Aorta (tissue), 5 donors: Measurements from ENCODE around the gene CAMLG. TPM values are rescaled to one million over a fixed set of nuclear protein-coding genes. Genes with fewer than 3 reads are reported as not detected.

Source experiments
- ATAC-seq: fragments of 200-7000 bp; cut with Tn5 transposase; one replicate; pipeline ENCODE4 v1.9.1; 2022; ENCODE audit warnings: moderate library complexity; ENCODE audit not compliant: low FRiP score
- DNase-seq, 2 donors: peaks; one replicate each; pipeline ENCODE4 v3.0.0-alpha.2; 2020
- H3K27ac ChIP-seq, 2 donors: one replicate each; pipeline ENCODE4 v1.5.1; 2013; ENCODE audit warnings: low read length in 2 of 2, mild to moderate bottlenecking in 2 of 2, moderate library complexity in 2 of 2, control low read depth in 1 of 2, inconsistent platforms in 1 of 2, low read depth in 1 of 2
- H3K27me3 ChIP-seq, 2 donors: one replicate each; pipeline ENCODE4 v1.6.1; 2013; ENCODE audit warnings: control low read depth in 1 of 2, low read length in 1 of 2, mild to moderate bottlenecking in 1 of 2, moderate library complexity in 1 of 2; ENCODE audit not compliant: insufficient read depth in 2 of 2, control insufficient read depth in 1 of 2
- H3K36me3 ChIP-seq, 2 donors: one replicate each; pipeline ENCODE4 v1.6.1; 2013; ENCODE audit warnings: control low read depth in 1 of 2, low read length in 1 of 2, mild to moderate bottlenecking in 1 of 2; ENCODE audit not compliant: insufficient read depth in 2 of 2, control insufficient read depth in 1 of 2
- H3K4me1 ChIP-seq, 2 donors: one replicate each; pipeline ENCODE4 v1.6.1; 2013; ENCODE audit warnings: low read length in 2 of 2, control low read depth in 1 of 2, mild to moderate bottlenecking in 1 of 2, moderate library complexity in 1 of 2; ENCODE audit not compliant: insufficient read depth in 2 of 2, control insufficient read depth in 1 of 2
- H3K4me3 ChIP-seq, 2 donors: one replicate each; pipeline ENCODE4 v1.5.1; 2013; ENCODE audit warnings: low read length in 2 of 2, control low read depth in 1 of 2, mild to moderate bottlenecking in 1 of 2
- H3K9me3 ChIP-seq: one replicate; pipeline ENCODE4 v1.6.1; 2013; ENCODE audit warnings: mild to moderate bottlenecking, low read length; ENCODE audit not compliant: control insufficient read depth
- WGBS, 2 donors: extraction: QIAGEN DNeasy Blood & Tissue Kit; methylation state at CpG; one replicate each; pipeline ENCODE4 v1.1.7; 2013; 5-methylcytosine and 5-hydroxymethylcytosine counted together
- intact Hi-C, 2 donors: fragments of 100-400 bp; cut with DNase I; formaldehyde crosslinking; loops; one replicate each; pipeline versions ENCODE4 v1.14.2 to v1.15.0; 2022
- polyA plus RNA-seq, 2 donors: library from polyadenylated mRNA; stranded (reverse); fragments of 200-250 nt; gene quantifications; one replicate each; pipeline ENCODE4 v1.2.3, GENCODE V29; 2013
- total RNA-seq, 2 donors: library from RNA; stranded (reverse); fragmentation: NEBNext Ultra II Directional; extraction: Animal tissue kit (Norgen Biotek cat#: 25700); gene quantifications; one replicate each; pipeline ENCODE4 v1.2.1, GENCODE V29; 2021
- donor health status: healthy with polysubstance abuse.
- donor health status: Bipolar disorder and iron deficiency.
- donor health status: DM: no; HTN: no; CAD: no.
- donor health status: DM: no; HTN: no; CAD: no.
- donor health status: DM: yes; HTN: yes; CAD: no.

CAMLG gene
- total and polyA plus RNA-seq, 4 donors, result 31.2 to 95.9 (median 50.3) TPM

- no peaks in the 10 kb centered on the region for H3K27me3 ChIP-seq
- 95 to 98% methylated on average over 2 of the region's 2 CpGs for WGBS, 2 donors
- intact Hi-C loops, result loop anchor here in 1 of 2 donors (10.0 kb wide), 1 partner anchor 113 kb away; the partner anchor contains the start of gene PCBD2
- ATAC-seq (no peak), DNase-seq (no peak)
- H3K27ac ChIP-seq, result no peak overlapping the region
- peaks cover 3 to 6% of the 10 kb centered on the region in 2 donors for H3K36me3 ChIP-seq
- no peaks in the 10 kb centered on the region for H3K9me3 ChIP-seq
- no peak overlapping the region for H3K4me3 ChIP-seq
- H3K4me1 ChIP-seq, result no peaks in the 10 kb centered on the region
Measured at GRCh38 chr5:134791580-134791979, 53.2 kb downstream of the CAMLG start.

DNA sequence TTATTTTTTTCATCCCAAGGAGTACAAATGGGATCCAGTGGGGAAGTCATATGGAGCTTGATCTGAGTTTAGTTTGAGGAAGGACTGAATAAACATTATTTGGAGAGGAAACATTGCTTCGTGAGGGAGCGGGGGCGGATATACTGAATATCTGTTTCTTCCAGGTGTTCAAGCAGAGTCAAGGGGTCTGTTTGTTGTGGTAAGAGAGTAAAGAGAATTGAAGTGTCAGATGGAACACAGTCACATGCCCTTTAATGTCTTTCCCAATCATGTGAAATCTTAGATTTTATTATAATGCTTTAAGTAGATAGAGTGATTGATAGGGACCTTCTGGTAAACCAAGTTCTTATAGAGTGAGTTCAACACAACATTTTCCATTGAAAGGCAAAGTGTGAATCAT is 53.9 kb downstream of the CAMLG start:
- DNase-seq, result no peak
- intact Hi-C loops, result loop anchor here in 1 of 2 donors (10.0 kb wide), 1 partner anchor 113 kb away; the partner anchor contains the start of gene PCBD2
- Histone ChIP-seq H3K36me3 (peaks cover 3 to 7% of the 10 kb centered on the region in 2 donors), H3K4me1 (no peaks in the 10 kb centered on the region), H3K27me3 (no peaks in the 10 kb centered on the region), H3K9me3 (no peaks in the 10 kb centered on the region), H3K4me3 (no peak overlapping the region), H3K27ac (no peak overlapping the region)
- 90 to 92% methylated on average over 3 of the region's 3 CpGs for WGBS, 2 donors
- no peak for ATAC-seq

- no peak overlapping the region for H3K27ac ChIP-seq
- H3K9me3 ChIP-seq, result no peaks in the 10 kb centered on the region
- 91 to 94% methylated on average over 4 of the region's 4 CpGs for WGBS, 2 donors
- no peak for DNase-seq
- H3K4me1 ChIP-seq, result no peaks in the 10 kb centered on the region
- ATAC-seq, result no peak
- no peak overlapping the region for H3K4me3 ChIP-seq
- intact Hi-C loops, result loop anchor here in 1 of 2 donors (10.0 kb wide), 1 partner anchor 112 kb away; the partner anchor contains the start of gene PCBD2
- no peaks in the 10 kb centered on the region for H3K27me3 ChIP-seq
- peaks cover 3 to 9% of the 10 kb centered on the region in 2 donors for H3K36me3 ChIP-seq
Measured at GRCh38 chr5:134793111-134793510, 54.8 kb downstream of the CAMLG start.

DNA sequence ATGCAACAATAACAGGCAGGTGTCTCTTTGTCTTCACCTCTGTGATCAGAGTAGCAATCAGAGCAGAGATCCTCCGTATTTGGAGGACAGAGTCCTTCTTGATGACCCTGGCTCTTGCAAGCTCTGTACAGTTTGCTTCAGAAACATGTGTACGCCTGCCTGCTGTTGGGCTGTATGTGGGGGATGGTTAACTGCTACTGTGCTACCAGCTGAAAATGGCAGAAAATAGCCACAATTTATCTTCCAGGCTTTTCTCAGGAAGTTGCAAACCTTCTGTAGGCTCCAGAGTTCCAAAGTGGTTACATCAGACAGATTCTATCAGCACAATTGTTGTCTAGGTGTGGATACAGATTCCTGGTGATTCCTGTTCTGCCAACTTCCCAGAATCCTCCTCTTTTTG is 55.7 kb downstream of the CAMLG start:
- Histone ChIP-seq H3K9me3 (no peaks in the 10 kb centered on the region), H3K27me3 (no peaks in the 10 kb centered on the region), H3K27ac (no peak overlapping the region), H3K4me1 (no peaks in the 10 kb centered on the region), H3K4me3 (no peak overlapping the region), H3K36me3 (peaks cover 3 to 9% of the 10 kb centered on the region in 2 donors)
- ATAC-seq (no peak), DNase-seq (no peak)
- intact Hi-C loops, result loop anchor here in 1 of 2 donors (10.0 kb wide), 1 partner anchor 111 kb away; the partner anchor contains the start of gene PCBD2
- WGBS, 2 donors, result 84% methylated on average over 2 of the region's 2 CpGs

- no peaks in the 10 kb centered on the region for H3K9me3 ChIP-seq
- H3K27me3 ChIP-seq, result no peaks in the 10 kb centered on the region
- intact Hi-C loops, result loop anchor here in 1 of 2 donors (10.0 kb wide), 1 partner anchor 110 kb away; the partner anchor contains the start of gene PCBD2
- H3K4me1 ChIP-seq, result no peaks in the 10 kb centered on the region
- H3K27ac ChIP-seq, result no peak overlapping the region
- peaks cover 3 to 9% of the 10 kb centered on the region in 2 donors for H3K36me3 ChIP-seq
- no peak for DNase-seq
- ATAC-seq, result no peak
- no peak overlapping the region for H3K4me3 ChIP-seq
- 89% methylated on average over 8 of the region's 8 CpGs for WGBS, 2 donors
Measured at GRCh38 chr5:134794819-134795218, 56.5 kb downstream of the CAMLG start.

- no peak for DNase-seq
- WGBS, 2 donors, result 85% methylated on average over 5 of the region's 5 CpGs
Measured at GRCh38 chr5:134798468-134798867, 60.1 kb downstream of the CAMLG start.

More at GRCh38 chr5:134798468-134798867, 60.1 kb downstream of the CAMLG start:
- no peak for ATAC-seq
- Histone ChIP-seq H3K9me3 (no peaks in the 10 kb centered on the region), H3K27ac (no peak overlapping the region), H3K4me3 (no peak overlapping the region), H3K27me3 (no peaks in the 10 kb centered on the region), H3K36me3 (peaks cover 3 to 8% of the 10 kb centered on the region in 2 donors), H3K4me1 (no peaks in the 10 kb centered on the region)
- intact Hi-C loops, result loop anchor here in 1 of 2 donors (10.0 kb wide), 1 partner anchor 106 kb away; the partner anchor contains the start of gene PCBD2

Other genes starting within 250 kb of the CAMLG start
- 10 to 100 TPM; 39.8 to 60.3 TPM for gene JADE2, start 212.9 kb upstream of the CAMLG start, total RNA-seq
- 10 to 100 TPM in 1 of 2 donors, 1 to 10 TPM in 1; 6.1 to 11.7 TPM for gene JADE2, start 212.9 kb upstream of the CAMLG start, polyA plus RNA-seq
- gene SAR1B, start 105.7 kb upstream of the CAMLG start, total RNA-seq, result 10 to 100 TPM; 48.0 to 64.9 TPM
- 10 to 100 TPM; 27.2 to 28.2 TPM for gene SAR1B, start 105.7 kb upstream of the CAMLG start, polyA plus RNA-seq
- gene SEC24A, start 89.8 kb upstream of the CAMLG start, total RNA-seq, result 10 to 100 TPM; 28.8 to 32.0 TPM
- gene SEC24A, start 89.8 kb upstream of the CAMLG start, polyA plus RNA-seq, result 10 to 100 TPM in 1 of 2 donors, 1 to 10 TPM in 1; 6.0 to 10.0 TPM
- gene DDX46, start 20.2 kb downstream of the CAMLG start, total RNA-seq, result 10 to 100 TPM; 52.2 to 53.7 TPM
- gene DDX46, start 20.2 kb downstream of the CAMLG start, polyA plus RNA-seq, result 10 to 100 TPM; 18.3 to 29.0 TPM
- gene C5orf24, start 107.4 kb downstream of the CAMLG start, total RNA-seq, result 10 to 100 TPM; 59.0 to 71.4 TPM
- 10 to 100 TPM; 32.6 to 33.3 TPM for gene C5orf24, start 107.4 kb downstream of the CAMLG start, polyA plus RNA-seq
- 10 to 100 TPM; 79.2 to 79.6 TPM for gene TXNDC15, start 135.8 kb downstream of the CAMLG start, total RNA-seq
- gene TXNDC15, start 135.8 kb downstream of the CAMLG start, polyA plus RNA-seq, result 100 to 1,000 TPM in 1 of 2 donors, 10 to 100 TPM in 1; 67.7 to 122 TPM
- 1 to 10 TPM; 7.5 to 9.2 TPM for gene PCBD2, start 166.6 kb downstream of the CAMLG start, total RNA-seq
- 1 to 10 TPM; 2.8 to 2.9 TPM for gene PCBD2, start 166.6 kb downstream of the CAMLG start, polyA plus RNA-seq
- gene CATSPER3, start 229.4 kb downstream of the CAMLG start, total RNA-seq, result under 1 TPM; 0.29 to 0.63 TPM
- gene CATSPER3, start 229.4 kb downstream of the CAMLG start, polyA plus RNA-seq, result 1 to 10 TPM in 1 of 2 donors, under 1 TPM in 1; 0.63 to 1.3 TPM